ENCODE results near the gene ZBTB20.

GRCh38 chr3:114640126-114640525, 507.0 kb downstream of the ZBTB20 start:
- TF ChIP-seq CTCF (IDR thresholded peaks at IDR 0.05) (no peak), EZH2 (IDR thresholded peaks at IDR 0.05; ENCODE audit: borderline replicate concordance, insufficient read depth, low read depth, low read length, poor library complexity, severe bottlenecking) (no peak)

Measured in B cell (primary cell).